HepG2 (cell line): ENCODE data around the gene TOMM40L. TPM values are rescaled to one million over a fixed set of nuclear protein-coding genes. Genes with fewer than 3 reads are reported as not detected.

Experiments
- AHR ChIP-seq: IDR thresholded peaks from 2 replicates; pipeline ENCODE4 v1.6.1; 2018; ENCODE audit warnings: missing genetic modification reagents, missing compliant biosample characterization
- AKNA ChIP-seq: sonication (generic); formaldehyde crosslinking; IDR thresholded peaks from 2 replicates; pipeline ENCODE4 v1.4.0; 2020; ENCODE audit warnings: missing genetic modification reagents, borderline replicate concordance
- CCAR2 ChIP-seq: fragments of 200-400 bp; formaldehyde crosslinking; optimal IDR thresholded peaks from 2 replicates; pipeline ENCODE3; 2018; ENCODE audit warnings: low read depth, mild to moderate bottlenecking, low read length, moderate library complexity
- DMTF1 ChIP-seq: sonication (generic); formaldehyde crosslinking; IDR thresholded peaks from 2 replicates; pipeline ENCODE4 v1.4.0; 2020; ENCODE audit warnings: mild to moderate bottlenecking, missing genetic modification reagents
- KAT7 ChIP-seq: IDR thresholded peaks from 2 replicates; pipeline ENCODE4 v1.6.1; 2018; ENCODE audit warnings: borderline replicate concordance, missing compliant biosample characterization
- MAFK ChIP-seq, 2 experiments: IDR thresholded peaks in 1 of 2; conservative IDR thresholded peaks in 1 of 2; 2 replicates each; pipeline ENCODE4 v1.6.1; 2011; ENCODE audit warnings: improper control_type of control experiment in 2 of 2, low read length in 2 of 2
- MXD1 ChIP-seq: sonication (generic); formaldehyde crosslinking; IDR thresholded peaks from 2 replicates; pipeline ENCODE4 v1.4.0; 2020; ENCODE audit warnings: mild to moderate bottlenecking, missing genetic modification reagents
- ZNF138 ChIP-seq: sonication (generic); formaldehyde crosslinking; IDR thresholded peaks from 2 replicates; pipeline ENCODE4 v1.5.0; 2020; ENCODE audit warnings: mild to moderate bottlenecking, low read depth, missing genetic modification reagents
- ZNF362 ChIP-seq: sonication (generic); formaldehyde crosslinking; IDR thresholded peaks from 2 replicates; pipeline ENCODE4 v1.4.0; 2020; ENCODE audit warnings: missing genetic modification reagents, mild to moderate bottlenecking, borderline replicate concordance
- ZNF619 ChIP-seq: sonication (generic); formaldehyde crosslinking; IDR thresholded peaks from 2 replicates; pipeline ENCODE4 v1.4.0; 2020; ENCODE audit warnings: mild to moderate bottlenecking, missing genetic modification reagents
- ZNF703 ChIP-seq: sonication (generic); formaldehyde crosslinking; IDR thresholded peaks from 2 replicates; pipeline ENCODE4 v1.5.1; 2020; ENCODE audit warnings: missing genetic modification reagents, mild to moderate bottlenecking, moderate library complexity, borderline replicate concordance
- polyA plus RNA-seq, 8 experiments: library from polyadenylated mRNA; depleted of rRNA in 3 of 8; stranded (reverse) in 7 of 8; unstranded in 1 of 8; fragments of >200 nt; fragmentation: Illumina TruSeq in 4 of 8; extraction: Trizol in 4 of 8; gene quantifications; 2 replicates each; pipeline versions ENCODE4 v1.2.1 to v1.2.3, GENCODE V29; 2011 to 2016; ENCODE audit warnings: low read depth in 4 of 8, missing spikeins in 1 of 8, mixed read lengths in 1 of 8; ENCODE audit not compliant: insufficient read depth in 1 of 8
- total RNA-seq, 5 experiments: library from RNA; depleted of rRNA; stranded (reverse); fragments of >200 nt; fragmentation: Illumina TruSeq; extraction: Trizol; gene quantifications; 2 replicates each; pipeline ENCODE4 v1.2.3, GENCODE V29; 2016; ENCODE audit warnings: low read depth in 1 of 5
- TF ChIP-seq, protein P1 (sequence below): sonication (generic); formaldehyde crosslinking; IDR thresholded peaks from 2 replicates; pipeline ENCODE4 v1.9.0; 2021; ENCODE audit warnings: missing genetic modification reagents, borderline replicate concordance

Gene TOMM40L
- total and polyA plus RNA-seq, 2 of the 13 experiments (the other 11 are each of a cell fraction or from before 2014, with no cell fraction given), result 14.1 to 26.2 TPM

DNA sequence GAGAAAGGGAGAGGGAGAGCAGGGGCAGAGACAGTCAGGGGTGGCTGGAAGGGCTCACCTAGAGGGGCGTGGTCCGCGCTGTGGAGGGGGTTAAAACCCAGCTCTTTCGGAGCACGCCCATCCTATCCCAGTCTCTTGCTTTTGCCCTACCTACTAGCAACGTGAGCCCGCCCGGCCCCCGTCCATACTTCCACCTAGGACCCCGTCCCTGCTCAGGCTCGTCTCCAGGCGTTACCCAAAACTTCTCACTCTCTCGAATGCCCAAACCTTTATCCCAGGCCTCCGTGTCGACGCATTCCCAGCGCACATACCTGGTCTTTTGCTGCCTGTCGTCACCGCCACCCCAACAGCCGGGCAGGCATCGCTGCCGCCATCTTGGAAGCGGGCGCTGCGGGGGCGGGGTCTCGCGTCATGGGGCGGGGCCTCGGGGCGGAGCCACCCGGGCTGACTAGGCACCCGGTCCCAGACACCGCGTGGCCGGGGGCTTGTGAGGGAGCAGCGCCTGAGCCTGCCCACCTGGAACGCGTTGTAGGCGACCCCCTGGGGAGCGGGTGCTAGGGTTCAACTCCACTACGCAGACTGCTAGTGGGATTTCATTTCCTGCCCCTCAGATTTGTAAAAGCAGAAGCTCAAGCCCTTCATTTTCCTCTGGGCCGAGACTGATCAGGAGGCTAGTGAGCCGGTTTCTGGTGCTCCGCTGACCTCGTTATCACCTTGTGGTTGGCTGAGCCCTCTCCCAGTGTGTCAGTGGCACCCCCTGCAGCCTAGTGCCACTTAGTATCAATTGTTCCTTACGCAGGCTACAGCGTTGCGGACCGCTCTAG lies 48.5 kb upstream of the TOMM40L start, which contains the start of gene B4GALT3 (continued):
- TF ChIP-seq DMTF1 (peak; percentile 88; the same call in 1 of the 2 replicates), CCAR2 (no peak), AKNA (CRISPR knock-in tag) (no peak), MAFK (conservative IDR thresholded peaks at IDR 0.05 in 1 of 2, IDR thresholded peaks at IDR 0.05 in 1 of 2; ENCODE audit: low read length in 2 of 2) (no peak), AHR (CRISPR knock-in tag) (peak; percentile 81), ZNF619 (CRISPR knock-in tag) (no peak), ZNF703 (CRISPR knock-in tag) (no peak), ZNF362 (CRISPR knock-in tag) (peak; percentile 45; the same call in 1 of the 2 replicates), MXD1 (peak; percentile 96), ZNF138 (CRISPR knock-in tag) (no peak), KAT7 (peak; percentile 74; the same call in 1 of the 2 replicates)
- TF ChIP-seq, protein P1, sequence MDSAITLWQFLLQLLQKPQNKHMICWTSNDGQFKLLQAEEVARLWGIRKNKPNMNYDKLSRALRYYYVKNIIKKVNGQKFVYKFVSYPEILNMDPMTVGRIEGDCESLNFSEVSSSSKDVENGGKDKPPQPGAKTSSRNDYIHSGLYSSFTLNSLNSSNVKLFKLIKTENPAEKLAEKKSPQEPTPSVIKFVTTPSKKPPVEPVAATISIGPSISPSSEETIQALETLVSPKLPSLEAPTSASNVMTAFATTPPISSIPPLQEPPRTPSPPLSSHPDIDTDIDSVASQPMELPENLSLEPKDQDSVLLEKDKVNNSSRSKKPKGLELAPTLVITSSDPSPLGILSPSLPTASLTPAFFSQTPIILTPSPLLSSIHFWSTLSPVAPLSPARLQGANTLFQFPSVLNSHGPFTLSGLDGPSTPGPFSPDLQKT, result no peak
- TF ChIP-seq, all 625 proteins: peak for 314
